Measurements from ENCODE around the gene CPLX1.

The CPLX1 gene

GRCh38 chr4:866068-866760, 40.3 kb upstream of the CPLX1 start:
- Histone ChIP-seq H3K27ac (no peak overlapping the region), H3K36me3 (replicated peaks) (peaks cover 62% of the 10 kb centered on the region), H3K27me3 (replicated peaks) (no peaks in the 10 kb centered on the region), H3K4me3 (ENCODE audit: low read depth, low read length) (no peak overlapping the region)
- no peak for DNase-seq
- in situ Hi-C loops (cut with HindIII; ENCODE audit: low pct_ligation_motif_present, low sequenced_read_pairs): no loop called here
- no peak for TF ChIP-seq CTCF (IDR thresholded peaks at IDR 0.05; ENCODE audit: low read depth, low read length, missing control alignments)

GRCh38 chr4:865572-865971, 39.6 kb upstream of the CPLX1 start:
- no peak overlapping the region for H3K27ac ChIP-seq
- DNase-seq: no peak
- no peak overlapping the region for H3K4me3 ChIP-seq (ENCODE audit: low read depth, low read length)
- in situ Hi-C loops (cut with HindIII; ENCODE audit: low pct_ligation_motif_present, low sequenced_read_pairs): no loop called here
- no peaks in the 10 kb centered on the region for H3K27me3 ChIP-seq (replicated peaks)
- peaks cover 64% of the 10 kb centered on the region for H3K36me3 ChIP-seq (replicated peaks)
- TF ChIP-seq CTCF (IDR thresholded peaks at IDR 0.05; ENCODE audit: low read depth, low read length, missing control alignments): no peak

GRCh38 chr4:865121-865465, 39.2 kb upstream of the CPLX1 start:
- peaks cover 59% of the 10 kb centered on the region for H3K36me3 ChIP-seq (replicated peaks)
- no peak for DNase-seq
- no peak for TF ChIP-seq CTCF (IDR thresholded peaks at IDR 0.05; ENCODE audit: low read depth, low read length, missing control alignments)
- H3K27me3 ChIP-seq (replicated peaks): no peaks in the 10 kb centered on the region
- in situ Hi-C loops (cut with HindIII; ENCODE audit: low pct_ligation_motif_present, low sequenced_read_pairs): no loop called here
- no peak overlapping the region for H3K4me3 ChIP-seq (ENCODE audit: low read depth, low read length)
- no peak overlapping the region for H3K27ac ChIP-seq

- no peak for DNase-seq
- Histone ChIP-seq H3K27me3 (replicated peaks) (no peaks in the 10 kb centered on the region), H3K4me3 (ENCODE audit: low read depth, low read length) (no peak overlapping the region), H3K36me3 (replicated peaks) (peaks cover 54% of the 10 kb centered on the region), H3K27ac (no peak overlapping the region)
- in situ Hi-C loops (cut with HindIII; ENCODE audit: low pct_ligation_motif_present, low sequenced_read_pairs): no loop called here
- no peak for TF ChIP-seq CTCF (IDR thresholded peaks at IDR 0.05; ENCODE audit: low read depth, low read length, missing control alignments)
Measured at GRCh38 chr4:864456-865120, 38.7 kb upstream of the CPLX1 start.

- no peak for TF ChIP-seq CTCF (IDR thresholded peaks at IDR 0.05; ENCODE audit: low read depth, low read length, missing control alignments)
- Histone ChIP-seq H3K4me3 (ENCODE audit: low read depth, low read length) (no peak overlapping the region), H3K36me3 (replicated peaks) (peaks cover 61% of the 10 kb centered on the region), H3K27ac (no peak overlapping the region), H3K27me3 (replicated peaks) (no peaks in the 10 kb centered on the region)
- in situ Hi-C loops (cut with HindIII; ENCODE audit: low pct_ligation_motif_present, low sequenced_read_pairs): no loop called here
- no peak for DNase-seq
Measured at GRCh38 chr4:860561-860960, 34.6 kb upstream of the CPLX1 start.

Measured in brain microvascular endothelial cell (primary cell).